Stomach (tissue), 4 donors: ENCODE data around the gene KANSL1.

Experiments
- CTCF ChIP-seq, 7 experiments: fragments of 450-650 bp in 4 of 7; fragments of 200-600 bp in 3 of 7; sonication (generic) in 3 of 7; IDR thresholded peaks; one replicate each; pipeline ENCODE4 v1.5.1; 2016 to 2019; ENCODE audit warnings: antibody characterized with exemption in 7 of 7, control low read depth in 2 of 7, mild to moderate bottlenecking in 1 of 7
- EP300 ChIP-seq: sonication (generic); formaldehyde crosslinking; IDR thresholded peaks from one replicate; pipeline ENCODE4 v1.6.1; 2017; ENCODE audit warnings: antibody characterized with exemption
- POLR2A ChIP-seq, 4 donors: fragments of 450-650 bp; IDR thresholded peaks; one replicate each; pipeline ENCODE4 v1.6.1; 2016; ENCODE audit warnings: antibody characterized with exemption in 4 of 4, control low read depth in 2 of 4, mild to moderate bottlenecking in 1 of 4, moderate library complexity in 1 of 4

- TF ChIP-seq CTCF (IDR thresholded peaks at IDR 0.05) (no peak), POLR2A (IDR thresholded peaks at IDR 0.05) (no peak), EP300 (no peak)
Measured at GRCh38 chr17:46085522-46085921, 107.7 kb downstream of the KANSL1 start.
